ENCODE results near the gene NOVA1.

The NOVA1 gene

DNA sequence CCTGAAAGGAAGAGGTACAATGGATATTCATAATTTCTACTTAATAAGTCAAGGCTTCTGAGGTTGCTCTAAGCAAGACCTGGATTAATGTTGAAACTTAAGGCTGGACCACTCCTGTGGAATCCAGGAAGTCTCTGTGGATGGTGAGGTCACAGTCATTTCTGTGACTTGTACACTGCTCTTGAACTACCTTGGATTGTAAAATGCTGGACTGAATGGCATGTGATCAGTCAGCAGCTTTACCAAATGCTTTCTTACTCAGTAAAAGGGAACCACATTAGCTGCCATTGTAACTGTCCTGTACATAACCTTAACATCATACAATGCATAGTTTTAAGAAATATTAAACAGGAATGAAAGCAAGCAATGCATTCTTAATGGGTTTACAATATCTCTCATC, 182.9 kb downstream of the NOVA1 start:
- no peak overlapping the region for H3K27ac ChIP-seq (ENCODE audit: low read depth in 2 of 2, low read length in 2 of 2)
- no peaks in the 10 kb centered on the region for H3K27me3 ChIP-seq (ENCODE audit: control insufficient read depth in 2 of 2, insufficient read depth in 2 of 2, low read length in 2 of 2)
- H3K9me3 ChIP-seq (ENCODE audit: control insufficient read depth in 2 of 2, low read length in 2 of 2): no peaks in the 10 kb centered on the region
- no peak overlapping the region for H3K9ac ChIP-seq (ENCODE audit: low read depth in 1 of 2, low read length in 2 of 2)
- no peaks in the 10 kb centered on the region for H3K4me1 ChIP-seq (ENCODE audit: control insufficient read depth in 2 of 2, insufficient read depth in 2 of 2, low read length in 2 of 2)
- no peak overlapping the region for H3K4me3 ChIP-seq (ENCODE audit: low read length in 2 of 2)
- no peaks in the 10 kb centered on the region for H3K36me3 ChIP-seq (ENCODE audit: control insufficient read depth in 2 of 2, insufficient read depth in 2 of 2, low read length in 2 of 2)

DNA sequence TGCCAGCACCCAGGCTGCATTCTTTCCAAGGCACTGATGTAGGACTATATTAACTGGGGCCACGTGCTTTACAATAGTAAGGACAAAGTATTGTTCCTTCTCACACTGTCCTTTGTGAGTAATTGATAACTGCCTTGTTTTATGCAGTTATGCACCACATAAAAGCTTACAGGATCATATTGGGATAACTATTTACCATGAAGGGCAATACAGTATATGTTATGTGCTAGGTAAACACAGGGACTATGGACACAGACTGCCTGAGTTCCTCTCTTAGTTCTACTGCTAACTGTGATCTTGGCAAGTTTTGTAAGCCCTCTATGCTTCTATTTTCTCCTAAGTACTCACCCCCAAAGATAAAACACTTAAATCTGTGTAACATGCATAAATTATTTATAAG, 183.7 kb downstream of the NOVA1 start:
- Histone ChIP-seq H3K9ac (ENCODE audit: low read depth in 1 of 2, low read length in 2 of 2) (no peak overlapping the region), H3K9me3 (ENCODE audit: control insufficient read depth in 2 of 2, low read length in 2 of 2) (no peaks in the 10 kb centered on the region), H3K27me3 (ENCODE audit: control insufficient read depth in 2 of 2, insufficient read depth in 2 of 2, low read length in 2 of 2) (no peaks in the 10 kb centered on the region), H3K4me3 (ENCODE audit: low read length in 2 of 2) (no peak overlapping the region), H3K4me1 (ENCODE audit: control insufficient read depth in 2 of 2, insufficient read depth in 2 of 2, low read length in 2 of 2) (no peaks in the 10 kb centered on the region), H3K27ac (ENCODE audit: low read depth in 2 of 2, low read length in 2 of 2) (no peak overlapping the region), H3K36me3 (ENCODE audit: control insufficient read depth in 2 of 2, insufficient read depth in 2 of 2, low read length in 2 of 2) (no peaks in the 10 kb centered on the region)

DNA sequence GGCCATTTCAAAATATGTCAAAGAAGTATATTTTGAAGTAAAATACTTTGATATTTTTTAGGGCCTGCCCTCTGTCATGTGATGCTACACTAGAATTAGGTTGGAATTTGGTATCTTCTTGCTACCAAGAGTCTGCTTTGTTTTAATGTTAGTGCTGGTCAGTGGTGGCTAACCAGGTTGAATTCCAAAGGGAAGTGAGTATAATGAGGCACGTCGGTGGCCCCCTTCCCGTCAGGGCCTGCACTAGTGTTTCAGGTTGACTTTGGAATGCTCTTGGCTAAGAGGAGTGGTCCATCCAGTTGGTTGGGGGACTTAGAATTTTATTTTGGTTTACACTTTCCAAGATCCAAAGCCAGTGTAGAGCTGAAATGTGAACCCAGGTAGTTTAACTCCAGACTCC, 185.4 kb downstream of the NOVA1 start:
- H3K4me3 ChIP-seq (ENCODE audit: low read length in 2 of 2): no peak overlapping the region
- H3K4me1 ChIP-seq (ENCODE audit: control insufficient read depth in 2 of 2, insufficient read depth in 2 of 2, low read length in 2 of 2): no peaks in the 10 kb centered on the region

DNA sequence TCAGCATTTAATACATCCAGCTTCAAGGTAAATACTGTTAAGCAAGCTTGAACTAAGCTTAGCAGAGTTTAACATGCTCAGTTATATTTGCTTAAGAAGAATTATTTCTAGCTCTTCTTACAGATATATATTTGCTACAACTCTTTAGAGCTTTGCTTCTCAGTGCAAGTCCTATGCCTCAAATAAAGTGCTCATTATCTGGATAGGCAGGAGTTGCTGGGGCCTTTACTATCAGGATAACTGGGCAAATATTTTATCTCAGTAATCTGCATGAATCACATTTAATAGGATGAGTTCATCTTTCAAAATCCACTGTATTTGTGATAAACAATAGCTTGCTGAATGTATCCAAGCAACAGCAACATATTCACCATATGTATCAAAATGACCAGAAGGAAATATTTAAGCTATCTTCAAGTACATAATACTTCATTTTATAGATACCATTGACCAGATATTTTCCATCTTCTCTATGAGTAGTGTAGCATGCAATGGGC, 187.6 kb downstream of the NOVA1 start:
- Histone ChIP-seq H3K4me1 (ENCODE audit: control insufficient read depth in 2 of 2, insufficient read depth in 2 of 2, low read length in 2 of 2) (no peaks in the 10 kb centered on the region), H3K27me3 (ENCODE audit: control insufficient read depth in 2 of 2, insufficient read depth in 2 of 2, low read length in 2 of 2) (no peaks in the 10 kb centered on the region), H3K36me3 (ENCODE audit: control insufficient read depth in 2 of 2, insufficient read depth in 2 of 2, low read length in 2 of 2) (no peaks in the 10 kb centered on the region), H3K9me3 (ENCODE audit: control insufficient read depth in 2 of 2, low read length in 2 of 2) (no peaks in the 10 kb centered on the region), H3K9ac (ENCODE audit: low read depth in 1 of 2, low read length in 2 of 2) (no peak overlapping the region), H3K4me3 (ENCODE audit: low read length in 2 of 2) (no peak overlapping the region), H3K27ac (ENCODE audit: low read depth in 2 of 2, low read length in 2 of 2) (no peak overlapping the region)

More for the DNA sequence above, 185.4 kb downstream of the NOVA1 start:
- H3K36me3 ChIP-seq (ENCODE audit: control insufficient read depth in 2 of 2, insufficient read depth in 2 of 2, low read length in 2 of 2): no peaks in the 10 kb centered on the region
- no peak overlapping the region for H3K27ac ChIP-seq (ENCODE audit: low read depth in 2 of 2, low read length in 2 of 2)
- no peaks in the 10 kb centered on the region for H3K9me3 ChIP-seq (ENCODE audit: control insufficient read depth in 2 of 2, low read length in 2 of 2)
- no peak overlapping the region for H3K9ac ChIP-seq (ENCODE audit: low read depth in 1 of 2, low read length in 2 of 2)
- H3K27me3 ChIP-seq (ENCODE audit: control insufficient read depth in 2 of 2, insufficient read depth in 2 of 2, low read length in 2 of 2): no peaks in the 10 kb centered on the region

DNA sequence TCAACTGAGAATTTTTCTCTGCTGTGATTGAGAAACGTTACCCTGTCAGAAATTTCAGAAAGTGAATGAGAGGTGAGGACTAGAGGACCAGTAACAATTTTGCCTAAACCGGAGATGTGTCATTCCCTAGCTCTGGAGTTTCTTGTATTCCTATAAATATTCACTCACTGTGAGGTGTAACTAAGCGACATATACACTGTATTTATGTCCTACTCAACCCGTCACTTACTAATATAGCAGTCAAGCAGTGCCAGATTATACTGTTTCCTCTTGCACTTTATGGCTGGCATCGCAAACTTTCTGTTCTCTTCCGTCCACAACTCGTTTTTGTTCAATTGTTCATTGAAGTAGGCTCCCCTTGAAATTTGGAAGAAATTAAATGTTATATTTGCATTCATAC, 192.9 kb downstream of the NOVA1 start:
- no peaks in the 10 kb centered on the region for H3K27me3 ChIP-seq (ENCODE audit: control insufficient read depth in 2 of 2, insufficient read depth in 2 of 2, low read length in 2 of 2)
- H3K9ac ChIP-seq (ENCODE audit: low read depth in 1 of 2, low read length in 2 of 2): no peak overlapping the region
- no peak overlapping the region for H3K4me3 ChIP-seq (ENCODE audit: low read length in 2 of 2)
- no peak overlapping the region for H3K27ac ChIP-seq (ENCODE audit: low read depth in 2 of 2, low read length in 2 of 2)
- no peaks in the 10 kb centered on the region for H3K36me3 ChIP-seq (ENCODE audit: control insufficient read depth in 2 of 2, insufficient read depth in 2 of 2, low read length in 2 of 2)
- no peaks in the 10 kb centered on the region for H3K9me3 ChIP-seq (ENCODE audit: control insufficient read depth in 2 of 2, low read length in 2 of 2)
- H3K4me1 ChIP-seq (ENCODE audit: control insufficient read depth in 2 of 2, insufficient read depth in 2 of 2, low read length in 2 of 2): no peaks in the 10 kb centered on the region

DNA sequence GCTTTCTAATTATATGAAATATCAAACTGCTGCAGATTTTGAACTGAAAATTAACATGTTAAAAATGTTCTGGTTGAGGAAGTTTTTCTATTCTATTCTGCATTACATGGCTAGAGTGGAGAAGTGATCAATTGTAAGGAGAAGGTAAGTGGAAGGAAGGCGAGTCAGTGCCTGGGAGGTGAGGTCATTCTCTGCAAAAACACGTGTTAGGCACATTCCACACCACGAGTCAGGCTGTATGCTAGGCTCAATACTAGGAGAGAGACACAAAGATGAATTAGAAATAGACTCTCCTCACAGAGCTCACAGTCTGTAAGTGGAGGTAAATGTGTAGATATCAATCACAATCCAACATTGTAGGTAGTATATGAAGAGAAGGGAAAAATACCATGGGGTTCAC, 194.1 kb downstream of the NOVA1 start:
- H3K9ac ChIP-seq (ENCODE audit: low read depth in 1 of 2, low read length in 2 of 2): no peak overlapping the region
- H3K36me3 ChIP-seq (ENCODE audit: control insufficient read depth in 2 of 2, insufficient read depth in 2 of 2, low read length in 2 of 2): no peaks in the 10 kb centered on the region
- no peaks in the 10 kb centered on the region for H3K4me1 ChIP-seq (ENCODE audit: control insufficient read depth in 2 of 2, insufficient read depth in 2 of 2, low read length in 2 of 2)
- H3K27me3 ChIP-seq (ENCODE audit: control insufficient read depth in 2 of 2, insufficient read depth in 2 of 2, low read length in 2 of 2): no peaks in the 10 kb centered on the region
- no peaks in the 10 kb centered on the region for H3K9me3 ChIP-seq (ENCODE audit: control insufficient read depth in 2 of 2, low read length in 2 of 2)
- H3K4me3 ChIP-seq (ENCODE audit: low read length in 2 of 2): no peak overlapping the region
- no peak overlapping the region for H3K27ac ChIP-seq (ENCODE audit: low read depth in 2 of 2, low read length in 2 of 2)

DNA sequence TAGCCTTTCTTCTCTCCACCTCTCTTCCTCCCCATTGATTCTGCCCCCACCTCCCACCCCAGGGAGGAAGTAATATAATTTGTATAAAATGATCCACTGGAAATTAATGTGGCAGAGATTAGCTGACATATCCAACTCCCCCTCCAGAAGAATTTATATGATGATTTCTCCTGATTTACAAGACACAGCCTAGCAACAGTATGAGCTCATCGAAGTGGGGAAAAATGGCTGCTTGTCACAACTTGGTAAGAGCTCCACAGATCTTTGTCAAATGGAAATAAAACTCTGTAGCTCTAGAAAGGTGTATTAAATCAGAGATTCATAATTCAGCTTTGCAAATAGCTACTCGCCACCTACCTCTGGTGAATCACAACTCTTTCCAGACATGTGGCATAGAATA, 195.7 kb downstream of the NOVA1 start:
- H3K4me1 ChIP-seq (ENCODE audit: control insufficient read depth in 2 of 2, insufficient read depth in 2 of 2, low read length in 2 of 2): no peaks in the 10 kb centered on the region
- no peaks in the 10 kb centered on the region for H3K27me3 ChIP-seq (ENCODE audit: control insufficient read depth in 2 of 2, insufficient read depth in 2 of 2, low read length in 2 of 2)
- H3K27ac ChIP-seq (ENCODE audit: low read depth in 2 of 2, low read length in 2 of 2): no peak overlapping the region
- H3K4me3 ChIP-seq (ENCODE audit: low read length in 2 of 2): no peak overlapping the region
- no peak overlapping the region for H3K9ac ChIP-seq (ENCODE audit: low read depth in 1 of 2, low read length in 2 of 2)
- no peaks in the 10 kb centered on the region for H3K36me3 ChIP-seq (ENCODE audit: control insufficient read depth in 2 of 2, insufficient read depth in 2 of 2, low read length in 2 of 2)
- H3K9me3 ChIP-seq (ENCODE audit: control insufficient read depth in 2 of 2, low read length in 2 of 2): no peaks in the 10 kb centered on the region

DNA sequence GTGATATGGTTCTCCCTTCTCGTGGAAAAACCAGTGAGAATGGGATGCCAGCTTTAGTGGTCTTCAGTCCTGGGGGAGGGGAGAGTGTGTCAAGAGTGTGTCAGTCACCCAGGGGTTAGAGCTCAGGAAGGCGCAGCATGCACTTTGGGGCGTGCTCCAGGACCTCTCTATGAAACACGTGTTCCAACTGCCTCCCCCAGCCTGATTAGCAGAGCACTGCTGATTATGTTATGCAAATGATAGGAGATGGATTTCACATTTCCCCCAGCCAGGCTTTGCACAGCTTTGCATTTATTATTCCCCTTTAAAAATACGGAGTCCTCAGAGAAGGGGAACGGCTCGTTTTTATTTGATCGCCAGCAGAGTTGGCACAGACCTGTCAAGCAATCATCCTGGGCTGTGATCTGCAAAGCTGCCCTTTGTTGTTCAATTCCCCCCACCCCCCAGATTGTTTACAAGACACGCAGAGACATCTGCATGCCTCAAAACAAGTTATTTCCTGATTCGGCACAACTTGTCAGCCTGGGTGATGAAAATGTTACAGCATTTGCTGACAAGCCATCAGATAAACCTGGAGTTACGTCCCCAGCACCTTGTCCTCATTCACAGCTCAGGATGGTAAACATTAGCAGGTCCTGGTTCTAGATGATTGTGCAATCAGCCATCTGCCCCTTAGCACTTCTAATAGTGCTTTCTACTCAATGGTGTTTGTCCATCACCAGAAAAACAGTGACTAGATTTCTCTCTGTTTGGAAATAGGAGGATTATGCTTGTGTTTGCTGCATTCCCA, 196.5 kb downstream of the NOVA1 start:
- Histone ChIP-seq H3K27me3 (ENCODE audit: control insufficient read depth in 2 of 2, insufficient read depth in 2 of 2, low read length in 2 of 2) (no peaks in the 10 kb centered on the region), H3K9me3 (ENCODE audit: control insufficient read depth in 2 of 2, low read length in 2 of 2) (no peaks in the 10 kb centered on the region), H3K4me3 (ENCODE audit: low read length in 2 of 2) (no peak overlapping the region), H3K9ac (ENCODE audit: low read depth in 1 of 2, low read length in 2 of 2) (no peak overlapping the region), H3K27ac (ENCODE audit: low read depth in 2 of 2, low read length in 2 of 2) (no peak overlapping the region), H3K4me1 (ENCODE audit: control insufficient read depth in 2 of 2, insufficient read depth in 2 of 2, low read length in 2 of 2) (no peaks in the 10 kb centered on the region), H3K36me3 (ENCODE audit: control insufficient read depth in 2 of 2, insufficient read depth in 2 of 2, low read length in 2 of 2) (no peaks in the 10 kb centered on the region)

DNA sequence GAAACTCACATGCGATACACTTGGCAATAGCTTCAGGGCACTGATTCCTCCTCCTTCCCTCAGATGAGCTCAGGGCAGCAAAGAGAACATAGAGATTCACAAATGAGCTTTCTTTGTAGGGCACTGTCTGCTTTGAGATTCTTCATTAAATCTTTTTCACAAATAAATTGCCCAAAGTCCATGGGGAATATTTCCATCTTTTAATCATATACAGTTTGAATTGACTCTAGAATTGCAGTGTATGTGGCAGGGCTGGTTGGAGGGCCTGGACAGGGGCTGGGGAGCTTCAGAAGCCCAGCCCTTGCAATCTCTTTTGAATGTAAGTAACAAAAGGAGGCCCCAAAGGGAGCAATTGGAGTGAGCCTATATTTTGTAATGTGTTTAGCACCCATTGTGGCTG, 197.5 kb downstream of the NOVA1 start:
- H3K9ac ChIP-seq (ENCODE audit: low read depth in 1 of 2, low read length in 2 of 2): no peak overlapping the region
- H3K4me1 ChIP-seq (ENCODE audit: control insufficient read depth in 2 of 2, insufficient read depth in 2 of 2, low read length in 2 of 2): no peaks in the 10 kb centered on the region
- no peak overlapping the region for H3K27ac ChIP-seq (ENCODE audit: low read depth in 2 of 2, low read length in 2 of 2)
- H3K4me3 ChIP-seq (ENCODE audit: low read length in 2 of 2): no peak overlapping the region
- H3K9me3 ChIP-seq (ENCODE audit: control insufficient read depth in 2 of 2, low read length in 2 of 2): no peaks in the 10 kb centered on the region
- no peaks in the 10 kb centered on the region for H3K36me3 ChIP-seq (ENCODE audit: control insufficient read depth in 2 of 2, insufficient read depth in 2 of 2, low read length in 2 of 2)
- H3K27me3 ChIP-seq (ENCODE audit: control insufficient read depth in 2 of 2, insufficient read depth in 2 of 2, low read length in 2 of 2): no peaks in the 10 kb centered on the region

DNA sequence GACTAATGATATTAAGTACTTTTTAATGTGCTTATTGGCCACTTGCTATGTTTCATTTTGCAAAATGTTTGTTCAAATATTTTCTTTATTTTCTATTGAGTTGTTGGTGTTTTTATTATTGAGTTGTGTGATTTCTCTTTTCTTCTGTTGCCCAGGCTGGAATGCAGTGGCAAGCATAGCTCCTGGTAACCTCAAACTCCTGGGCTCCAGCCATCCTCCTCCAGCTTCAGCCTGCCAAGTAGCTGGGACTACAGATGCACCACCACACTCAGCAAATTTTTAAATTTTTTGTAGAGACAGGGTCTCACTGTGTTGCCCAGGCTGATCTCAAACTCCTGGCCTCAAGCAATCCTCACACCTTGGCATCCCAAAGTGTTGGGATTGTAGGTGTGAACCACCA, 199.2 kb downstream of the NOVA1 start:
- Histone ChIP-seq H3K9me3 (ENCODE audit: control insufficient read depth in 2 of 2, low read length in 2 of 2) (no peaks in the 10 kb centered on the region), H3K9ac (ENCODE audit: low read depth in 1 of 2, low read length in 2 of 2) (no peak overlapping the region), H3K4me3 (ENCODE audit: low read length in 2 of 2) (no peak overlapping the region), H3K27ac (ENCODE audit: low read depth in 2 of 2, low read length in 2 of 2) (no peak overlapping the region), H3K4me1 (ENCODE audit: control insufficient read depth in 2 of 2, insufficient read depth in 2 of 2, low read length in 2 of 2) (peaks cover 0 to 3% of the 10 kb centered on the region in 2 donors), H3K27me3 (ENCODE audit: control insufficient read depth in 2 of 2, insufficient read depth in 2 of 2, low read length in 2 of 2) (no peaks in the 10 kb centered on the region), H3K36me3 (ENCODE audit: control insufficient read depth in 2 of 2, insufficient read depth in 2 of 2, low read length in 2 of 2) (no peaks in the 10 kb centered on the region)
